Mucosa of descending colon (tissue), 3 donors: ENCODE data around the gene ADNP. TPM values are rescaled to one million over a fixed set of nuclear protein-coding genes. Genes with fewer than 3 reads are reported as not detected.

Experiments
- ATAC-seq: fragments of 200-7000 bp; cut with Tn5 transposase; one replicate; pipeline ENCODE4 v1.9.1; 2020; ENCODE audit warnings: mild to moderate bottlenecking, moderate library complexity
- DNase-seq, 3 donors: peaks; one replicate each; pipeline ENCODE4 v3.0.0-alpha.2; 2020
- H3K36me3 ChIP-seq: fragments of 200-600 bp; one replicate; pipeline ENCODE4 v1.8.0; 2021; ENCODE audit warnings: low read depth, mild to moderate bottlenecking
- H3K4me1 ChIP-seq: fragments of 200-600 bp; one replicate; pipeline ENCODE4 v1.8.0; 2021; ENCODE audit warnings: low read depth, mild to moderate bottlenecking
- H3K4me3 ChIP-seq: fragments of 200-600 bp; one replicate; pipeline ENCODE4 v1.8.0; 2021; ENCODE audit warnings: mild to moderate bottlenecking
- H3K9me3 ChIP-seq: fragments of 200-600 bp; one replicate; pipeline ENCODE4 v1.8.0; 2021; ENCODE audit warnings: mild to moderate bottlenecking
- CTCF ChIP-seq: fragments of 200-600 bp; IDR thresholded peaks from one replicate; pipeline ENCODE4 v1.8.0; 2022; ENCODE audit warnings: antibody characterized with exemption, mild to moderate bottlenecking
- intact Hi-C, 2 donors: fragments of 100-400 bp; cut with DNase I in 1 of 2; cut with micrococcal nuclease in 1 of 2; formaldehyde crosslinking; loops; one replicate each; pipeline versions ENCODE4 v1.11.0 to v1.11.1; 2022; cut with DNase I, micrococcal nuclease
- total RNA-seq, 3 donors: library from RNA; stranded (reverse); fragmentation: NEBNext Ultra II Directional in 2 of 3; extraction: Animal tissue kit (Norgen Biotek cat#: 25700) in 2 of 3; gene quantifications; one replicate each; pipeline versions ENCODE4 v1.2.1 to v1.2.4, GENCODE V29; 2021 to 2023
- donor health status: DM: no; HTN: no; CAD: no; lungs with moderate emphysema.
- donor health status: DM: no; HTN: no; CAD: no.
- donor health status: DM: no; HTN: yes; CAD: no.

The ADNP gene
- total RNA-seq, 3 donors from 2014 or later, result 51.3 to 68.6 (median 61.4) TPM

DNA sequence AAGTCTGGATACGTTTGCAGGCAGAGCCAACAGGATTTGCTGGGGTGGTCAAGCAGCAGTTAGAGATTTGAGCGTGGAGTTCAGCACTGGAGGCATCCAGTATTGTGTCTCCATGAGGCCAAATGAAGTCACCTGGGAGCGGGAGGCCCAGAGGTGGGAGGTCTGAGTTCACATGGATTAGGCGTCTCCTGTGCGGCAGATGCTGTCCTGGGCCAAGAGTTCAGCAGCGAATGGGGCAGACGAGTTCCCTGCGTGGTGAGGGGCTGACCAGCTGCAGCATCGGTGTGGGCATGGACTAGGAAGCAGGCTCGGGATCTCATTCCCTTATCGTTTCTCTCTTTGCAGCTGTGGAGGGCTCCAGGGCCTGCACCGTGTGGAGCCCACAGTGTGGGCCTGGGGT lies 70.2 kb downstream of the ADNP start:
- ATAC-seq, result no peak
- Histone ChIP-seq H3K9me3 (no peaks in the 10 kb centered on the region), H3K4me1 (no peaks in the 10 kb centered on the region), H3K36me3 (no peaks in the 10 kb centered on the region), H3K4me3 (no peak overlapping the region)
- no peak for DNase-seq
- no peak for TF ChIP-seq CTCF
- intact Hi-C loops, result no loop called here

GRCh38 chr20:50859161-50859560 lies 72.1 kb downstream of the ADNP start:
- TF ChIP-seq CTCF, result no peak
- no peaks in the 10 kb centered on the region for H3K4me1 ChIP-seq
- H3K4me3 ChIP-seq, result no peak overlapping the region
- ATAC-seq (no peak), DNase-seq (no peak)
- no peaks in the 10 kb centered on the region for H3K36me3 ChIP-seq
- intact Hi-C loops, result no loop called here
- no peaks in the 10 kb centered on the region for H3K9me3 ChIP-seq

DNA sequence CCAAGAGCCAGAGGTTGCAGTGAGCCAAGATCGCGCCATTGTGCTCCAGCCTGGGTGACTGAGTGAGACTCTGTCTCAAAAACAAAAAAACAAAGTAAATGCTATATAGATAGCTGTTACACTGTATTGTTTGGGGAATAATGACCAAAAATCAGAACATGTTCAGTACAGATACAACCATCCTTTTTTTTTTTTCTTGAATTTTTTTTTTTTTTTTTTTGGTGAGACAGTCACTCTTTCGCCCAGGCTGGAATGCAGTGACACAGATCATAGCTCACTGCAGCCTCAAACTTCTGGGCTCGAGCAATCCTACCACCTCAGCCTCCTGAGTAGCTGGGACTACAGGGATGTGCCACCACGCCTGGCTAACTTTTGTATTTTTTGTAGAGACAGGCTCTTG lies 72.7 kb downstream of the ADNP start:
- no peak for TF ChIP-seq CTCF
- intact Hi-C loops, result no loop called here
- DNase-seq, result no peak
- H3K4me3 ChIP-seq, result no peak overlapping the region
- H3K9me3 ChIP-seq, result no peaks in the 10 kb centered on the region
- no peaks in the 10 kb centered on the region for H3K36me3 ChIP-seq
- no peak for ATAC-seq
- no peaks in the 10 kb centered on the region for H3K4me1 ChIP-seq

- TF ChIP-seq CTCF, result no peak
- H3K4me1 ChIP-seq, result no peaks in the 10 kb centered on the region
- no peak overlapping the region for H3K4me3 ChIP-seq
- H3K36me3 ChIP-seq, result no peaks in the 10 kb centered on the region
- no peaks in the 10 kb centered on the region for H3K9me3 ChIP-seq
- ATAC-seq (no peak), DNase-seq (no peak)
- intact Hi-C loops, result no loop called here
These were observed 73.9 kb downstream of the ADNP start for GRCh38 chr20:50857348-50857747.

- TF ChIP-seq CTCF, result no peak
- Histone ChIP-seq H3K9me3 (no peaks in the 10 kb centered on the region), H3K4me1 (no peaks in the 10 kb centered on the region), H3K4me3 (no peak overlapping the region), H3K36me3 (no peaks in the 10 kb centered on the region)
- ATAC-seq, result no peak
- intact Hi-C loops, result no loop called here
- DNase-seq, result no peak
These were observed 74.7 kb downstream of the ADNP start for GRCh38 chr20:50856475-50857041.
